Neural progenitor cell (in vitro differentiated cells): ENCODE measurements around the gene PRKD1. TPM values are rescaled to one million over a fixed set of nuclear protein-coding genes. Genes with fewer than 3 reads are reported as not detected.

ENCODE experiments used
- DNase-seq: peaks from one replicate; pipeline ENCODE4 v3.0.0-alpha.2; 2016; ENCODE audit warnings: low spot score
- H2AFZ ChIP-seq: fragments of 200-600 bp; sonication (generic); replicated peaks from 2 replicates; pipeline ENCODE4 v1.6.1; 2016; ENCODE audit warnings: antibody characterized with exemption
- H3F3A ChIP-seq: fragments of 200-600 bp; sonication (generic); 2 replicates; pipeline ENCODE4 v1.6.1; 2016; ENCODE audit warnings: antibody characterized with exemption, low read depth
- H3K27ac ChIP-seq: fragments of 200-600 bp; sonication (generic); 2 replicates; pipeline ENCODE4 v1.5.1; 2016; ENCODE audit warnings: mild to moderate bottlenecking
- H3K27me3 ChIP-seq: fragments of 200-600 bp; sonication (generic); 2 replicates; pipeline ENCODE4 v1.6.1; 2016; ENCODE audit warnings: mild to moderate bottlenecking, moderate library complexity
- H3K36me3 ChIP-seq: fragments of 200-600 bp; sonication (generic); 2 replicates; pipeline ENCODE4 v1.5.1; 2016
- H3K4me1 ChIP-seq: fragments of 200-600 bp; sonication (generic); 2 replicates; pipeline ENCODE4 v1.6.1; 2016; ENCODE audit warnings: mixed run types
- H3K4me2 ChIP-seq: fragments of 200-600 bp; sonication (generic); 2 replicates; pipeline ENCODE4 v1.6.1; 2016
- H3K4me3 ChIP-seq: fragments of 200-600 bp; sonication (generic); 2 replicates; pipeline ENCODE4 v1.5.1; 2016
- H3K79me2 ChIP-seq: fragments of 200-600 bp; sonication (generic); 2 replicates; pipeline ENCODE4 v1.6.1; 2016; ENCODE audit warnings: low read depth
- H3K9ac ChIP-seq: fragments of 200-600 bp; sonication (generic); 2 replicates; pipeline ENCODE4 v1.6.1; 2016
- H3K9me3 ChIP-seq: fragments of 200-600 bp; sonication (generic); 2 replicates; pipeline ENCODE4 v1.5.1; 2016; ENCODE audit warnings: low read depth
- H4K20me1 ChIP-seq: fragments of 200-600 bp; sonication (generic); 2 replicates; pipeline ENCODE4 v1.6.1; 2016; ENCODE audit warnings: low read depth
- H3K27ac Mint-ChIP-seq: 3 replicates; pipeline ENCODE4 v1.8.0; 2021; ENCODE audit warnings: mixed read lengths
- H3K27me3 Mint-ChIP-seq: 2 replicates; pipeline ENCODE4 v1.8.0; 2022; ENCODE audit warnings: low read depth, mild to moderate bottlenecking, inconsistent platforms, moderate library complexity, mixed read lengths; ENCODE audit not compliant: insufficient read depth
- H3K36me3 Mint-ChIP-seq: 3 replicates; pipeline ENCODE4 v1.8.0; 2021; ENCODE audit warnings: mixed read lengths
- H3K4me1 Mint-ChIP-seq: 3 replicates; pipeline ENCODE4 v1.8.0; 2021; ENCODE audit warnings: mixed read lengths
- H3K4me3 Mint-ChIP-seq: 3 replicates; pipeline ENCODE4 v1.8.0; 2021; ENCODE audit warnings: mild to moderate bottlenecking, moderate library complexity, mixed read lengths
- H3K9me3 Mint-ChIP-seq: 3 replicates; pipeline ENCODE4 v1.8.0; 2020; ENCODE audit warnings: mixed read lengths
- CTCF ChIP-seq: fragments of 200-600 bp; sonication (generic); IDR thresholded peaks from 2 replicates; pipeline ENCODE4 v1.5.1; 2017; ENCODE audit warnings: antibody characterized with exemption, mild to moderate bottlenecking
- EZH2 ChIP-seq: fragments of 200-600 bp; sonication (generic); IDR thresholded peaks from 2 replicates; pipeline ENCODE4 v1.6.1; 2017; ENCODE audit warnings: antibody characterized with exemption, mild to moderate bottlenecking, moderate library complexity
- EZH2phosphoT487 ChIP-seq: fragments of 200-600 bp; sonication (generic); IDR thresholded peaks from 2 replicates; pipeline ENCODE4 v1.6.1; 2017; ENCODE audit warnings: antibody characterized with exemption
- total RNA-seq: library from RNA; depleted of rRNA; stranded (reverse); fragments of >200 nt; gene quantifications from 2 replicates; pipeline ENCODE4 v1.2.3, GENCODE V29; 2015; ENCODE audit warnings: low replicate concordance

The PRKD1 gene
- total RNA-seq, 1 donor from 2014 or later = 8.7 TPM

GRCh38 chr14:29755311-29756018, 172.2 kb downstream of the PRKD1 start:
- H3K9me3 Mint-ChIP-seq = no peaks in the 10 kb centered on the region
- H3K36me3 Mint-ChIP-seq = no peaks in the 10 kb centered on the region
- Histone ChIP-seq H3K27ac (no peak overlapping the region), H3K36me3 (no peaks in the 10 kb centered on the region), H3K27me3 (no peaks in the 10 kb centered on the region), H3F3A (no peaks in the 10 kb centered on the region), H3K4me3 (no peak overlapping the region), H4K20me1 (no peaks in the 10 kb centered on the region), H3K4me2 (no peak overlapping the region), H3K9ac (no peak overlapping the region), H3K79me2 (no peaks in the 10 kb centered on the region), H3K9me3 (no peaks in the 10 kb centered on the region), H2AFZ (no peak overlapping the region), H3K4me1 (no peaks in the 10 kb centered on the region)
- H3K4me1 Mint-ChIP-seq = no peaks in the 10 kb centered on the region
- no peak overlapping the region for H3K27ac Mint-ChIP-seq
- H3K4me3 Mint-ChIP-seq = no peak overlapping the region
- peaks cover 2% of the 10 kb centered on the region for H3K27me3 Mint-ChIP-seq
- no peak for TF ChIP-seq EZH2phosphoT487
- no peak for TF ChIP-seq CTCF
- no peak for DNase-seq

GRCh38 chr14:29754134-29754533, 173.5 kb downstream of the PRKD1 start:
- Mint-ChIP-seq H3K36me3 (no peaks in the 10 kb centered on the region), H3K4me3 (no peak overlapping the region), H3K27me3 (peaks cover 2% of the 10 kb centered on the region), H3K4me1 (no peaks in the 10 kb centered on the region), H3K9me3 (no peaks in the 10 kb centered on the region), H3K27ac (no peak overlapping the region)
- Histone ChIP-seq H3F3A (no peaks in the 10 kb centered on the region), H3K79me2 (no peaks in the 10 kb centered on the region), H3K27me3 (no peaks in the 10 kb centered on the region), H3K27ac (no peak overlapping the region), H2AFZ (no peak overlapping the region), H3K4me3 (no peak overlapping the region), H3K4me1 (no peaks in the 10 kb centered on the region), H3K9ac (no peak overlapping the region), H3K36me3 (no peaks in the 10 kb centered on the region), H3K4me2 (no peak overlapping the region), H4K20me1 (no peaks in the 10 kb centered on the region), H3K9me3 (no peaks in the 10 kb centered on the region)
- DNase-seq = no peak
- TF ChIP-seq EZH2 (no peak), EZH2phosphoT487 (no peak), CTCF (no peak)

DNA sequence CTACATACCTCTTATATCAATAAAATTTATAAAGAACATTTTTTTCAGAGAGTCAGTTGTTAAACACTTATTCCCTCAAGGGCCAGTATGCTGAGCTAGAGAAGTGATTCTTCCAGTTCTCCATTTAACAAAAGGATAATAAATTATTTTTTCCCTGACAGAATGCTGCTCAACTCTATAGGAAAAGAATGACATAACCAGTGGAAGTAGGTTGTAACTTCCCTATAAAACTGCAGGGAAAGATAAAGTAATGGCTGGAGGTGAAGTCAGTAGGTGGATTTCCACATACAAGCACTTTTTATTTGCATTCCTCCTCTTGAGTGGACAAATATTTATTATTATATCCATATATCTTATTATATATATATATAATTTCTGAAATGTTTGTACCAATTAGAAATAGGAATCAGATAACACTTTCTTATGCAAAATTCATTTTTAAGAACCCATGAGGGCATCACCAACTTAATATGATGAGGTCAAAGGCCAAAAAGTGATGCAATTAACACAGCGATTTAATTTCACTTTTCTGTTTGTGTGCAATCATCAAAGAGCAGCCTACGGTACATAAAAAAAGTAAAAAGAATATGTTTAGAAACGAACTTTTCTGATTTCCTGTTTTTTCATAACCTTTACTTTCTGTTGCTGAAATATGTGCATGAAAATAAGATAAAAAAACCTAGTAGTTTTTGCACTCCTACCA, 175.3 kb downstream of the PRKD1 start:
- no peaks in the 10 kb centered on the region for H3K79me2 ChIP-seq
- no peaks in the 10 kb centered on the region for H3F3A ChIP-seq
- H4K20me1 ChIP-seq = no peaks in the 10 kb centered on the region
- no peak overlapping the region for H3K4me2 ChIP-seq
- no peak overlapping the region for H2AFZ ChIP-seq
- H3K27ac Mint-ChIP-seq = no peak overlapping the region
- no peaks in the 10 kb centered on the region for H3K9me3 Mint-ChIP-seq
- no peaks in the 10 kb centered on the region for H3K9me3 ChIP-seq
- H3K4me1 ChIP-seq = no peaks in the 10 kb centered on the region
- no peak overlapping the region for H3K9ac ChIP-seq
- TF ChIP-seq CTCF (no peak), EZH2phosphoT487 (no peak), EZH2 (no peak)
- H3K4me1 Mint-ChIP-seq = no peaks in the 10 kb centered on the region
- H3K4me3 ChIP-seq = no peak overlapping the region
- no peak for DNase-seq
- peaks cover 2% of the 10 kb centered on the region for H3K27me3 Mint-ChIP-seq
- H3K27me3 ChIP-seq = no peaks in the 10 kb centered on the region
- H3K36me3 ChIP-seq = no peaks in the 10 kb centered on the region
- H3K4me3 Mint-ChIP-seq = no peak overlapping the region
- no peaks in the 10 kb centered on the region for H3K36me3 Mint-ChIP-seq
- H3K27ac ChIP-seq = no peak overlapping the region
